CD4-positive, alpha-beta T cell (primary cell): ENCODE results near the gene LMBR1. TPM values are rescaled to one million over a fixed set of nuclear protein-coding genes. Genes with fewer than 3 reads are reported as not detected.

Source experiments
- ATAC-seq: fragments of 200-7000 bp; cut with Tn5 transposase; one replicate; pipeline ENCODE4 v1.10.0; 2022; ENCODE audit warnings: mild to moderate bottlenecking; ENCODE audit not compliant: poor library complexity
- CTCF ChIA-PET: fragments of 350-600 bp; sonication (Branson Sonifier 250); formaldehyde crosslinking; loops from one replicate; lab custom pipeline; 2021; ENCODE audit warnings: antibody characterized with exemption, inconsistent platforms; lab: Charles Lee
- POLR2A ChIA-PET: fragments of 350-600 bp; sonication (Branson Sonifier 250); formaldehyde crosslinking; loops from one replicate; lab custom pipeline; 2021; ENCODE audit warnings: antibody characterized with exemption, inconsistent platforms; lab: Charles Lee
- DNase-seq, 14 experiments: peaks; one replicate each; pipeline ENCODE4 v3.0.0-alpha.2; 2013 to 2020; ENCODE audit warnings: mixed read lengths in 2 of 14
- H3K27ac ChIP-seq, 2 donors: one replicate each; pipeline versions ENCODE4 v1.5.1 to v1.7.0; 2013; ENCODE audit warnings: low read length in 2 of 2, low read depth in 1 of 2, mild to moderate bottlenecking in 1 of 2
- H3K27me3 ChIP-seq, 2 experiments: 1 replicate in 1 of 2; 2 replicates in 1 of 2; pipeline versions ENCODE4 v1.6.1 to v1.7.0; 2013; ENCODE audit warnings: low read length in 2 of 2, control low read depth in 1 of 2, mild to moderate bottlenecking in 1 of 2, moderate library complexity in 1 of 2; ENCODE audit not compliant: insufficient read depth in 2 of 2, control insufficient read depth in 1 of 2
- H3K36me3 ChIP-seq: one replicate; pipeline ENCODE4 v1.6.1; 2013; ENCODE audit warnings: low read length, control low read depth; ENCODE audit not compliant: insufficient read depth
- H3K4me1 ChIP-seq: one replicate; pipeline ENCODE4 v1.6.1; 2013; ENCODE audit warnings: low read length, control low read depth; ENCODE audit not compliant: insufficient read depth
- H3K4me3 ChIP-seq: one replicate; pipeline ENCODE4 v1.5.1; 2013; ENCODE audit warnings: mild to moderate bottlenecking, low read length, moderate library complexity
- H3K9me3 ChIP-seq, 2 experiments: 1 replicate in 1 of 2; 2 replicates in 1 of 2; pipeline versions ENCODE4 v1.6.1 to v1.7.0; 2013; ENCODE audit warnings: low read length in 2 of 2, mild to moderate bottlenecking in 2 of 2, control low read depth in 1 of 2, moderate library complexity in 1 of 2; ENCODE audit not compliant: control insufficient read depth in 1 of 2, insufficient read depth in 1 of 2
- H3K27ac Mint-ChIP-seq: one replicate; pipeline ENCODE4 v1.8.0; 2020; ENCODE audit warnings: mixed read lengths
- H3K27me3 Mint-ChIP-seq: one replicate; pipeline ENCODE4 v1.8.0; 2021; ENCODE audit warnings: mixed read lengths
- H3K36me3 Mint-ChIP-seq: one replicate; pipeline ENCODE4 v1.8.0; 2021; ENCODE audit warnings: low read depth, mixed read lengths
- H3K4me1 Mint-ChIP-seq: one replicate; pipeline ENCODE4 v1.8.0; 2021; ENCODE audit warnings: low read depth, mixed read lengths
- H3K4me3 Mint-ChIP-seq: one replicate; pipeline ENCODE4 v1.8.0; 2020; ENCODE audit warnings: mild to moderate bottlenecking, mixed read lengths
- H3K9me3 Mint-ChIP-seq: one replicate; pipeline ENCODE4 v1.8.0; 2020; ENCODE audit warnings: mixed read lengths
- intact Hi-C, 2 experiments: fragments of 100-400 bp; cut with DNase I in 1 of 2; cut with micrococcal nuclease in 1 of 2; formaldehyde crosslinking; loops; one replicate each; pipeline versions ENCODE4 v1.15.1 to v1.9.0; 2023 to 2025; cut with DNase I, micrococcal nuclease
- total RNA-seq, 174 experiments: library from RNA in 2 of 174; stranded (reverse) in 2 of 174; gene quantifications; one replicate each; pipeline ENCODE4 v1.2.3 and lab custom pipeline; 2021 to 2026
- TF ChIP-seq, protein P1 (sequence below): fragments of 200-600 bp; IDR thresholded peaks from one replicate; pipeline ENCODE4 v1.8.0; 2022; ENCODE audit warnings: antibody characterized with exemption, mild to moderate bottlenecking

Gene LMBR1
- total RNA-seq, 2 experiments from 2014 or later = 61.6 to 61.9 TPM

DNA sequence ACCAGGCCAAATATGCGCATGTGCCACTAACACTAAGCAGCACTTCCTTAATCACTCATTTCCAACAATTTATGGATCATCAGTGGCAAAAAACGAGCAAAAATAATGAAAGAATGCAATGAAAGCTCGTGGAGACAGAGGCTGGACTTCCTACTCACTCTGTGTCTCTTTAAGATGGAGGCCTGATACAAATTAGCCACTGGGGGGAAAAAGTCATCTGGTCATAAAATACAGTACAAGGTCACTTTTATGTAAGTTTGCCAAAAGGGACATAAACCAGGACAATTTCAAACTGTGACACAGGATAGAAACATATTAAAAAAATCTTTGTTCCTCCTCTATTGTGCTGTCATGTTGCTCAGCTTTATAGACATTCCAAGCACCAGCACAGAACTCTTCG lies 101.7 kb downstream of the LMBR1 start:
- H3K36me3 ChIP-seq = peaks cover 8% of the 10 kb centered on the region
- H3K36me3 Mint-ChIP-seq = peaks cover 24% of the 10 kb centered on the region
- H3K27ac ChIP-seq = no peak overlapping the region
- H3K27me3 ChIP-seq = no peaks in the 10 kb centered on the region
- TF ChIP-seq, protein P1, sequence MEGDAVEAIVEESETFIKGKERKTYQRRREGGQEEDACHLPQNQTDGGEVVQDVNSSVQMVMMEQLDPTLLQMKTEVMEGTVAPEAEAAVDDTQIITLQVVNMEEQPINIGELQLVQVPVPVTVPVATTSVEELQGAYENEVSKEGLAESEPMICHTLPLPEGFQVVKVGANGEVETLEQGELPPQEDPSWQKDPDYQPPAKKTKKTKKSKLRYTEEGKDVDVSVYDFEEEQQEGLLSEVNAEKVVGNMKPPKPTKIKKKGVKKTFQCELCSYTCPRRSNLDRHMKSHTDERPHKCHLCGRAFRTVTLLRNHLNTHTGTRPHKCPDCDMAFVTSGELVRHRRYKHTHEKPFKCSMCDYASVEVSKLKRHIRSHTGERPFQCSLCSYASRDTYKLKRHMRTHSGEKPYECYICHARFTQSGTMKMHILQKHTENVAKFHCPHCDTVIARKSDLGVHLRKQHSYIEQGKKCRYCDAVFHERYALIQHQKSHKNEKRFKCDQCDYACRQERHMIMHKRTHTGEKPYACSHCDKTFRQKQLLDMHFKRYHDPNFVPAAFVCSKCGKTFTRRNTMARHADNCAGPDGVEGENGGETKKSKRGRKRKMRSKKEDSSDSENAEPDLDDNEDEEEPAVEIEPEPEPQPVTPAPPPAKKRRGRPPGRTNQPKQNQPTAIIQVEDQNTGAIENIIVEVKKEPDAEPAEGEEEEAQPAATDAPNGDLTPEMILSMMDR = no peak
- no peaks in the 10 kb centered on the region for H3K27me3 Mint-ChIP-seq
- CTCF ChIA-PET = no interaction called here
- DNase-seq (no peak), ATAC-seq (no peak)
- no peaks in the 10 kb centered on the region for H3K4me1 Mint-ChIP-seq
- no peak overlapping the region for H3K4me3 ChIP-seq
- H3K9me3 ChIP-seq = no peaks in the 10 kb centered on the region
- H3K27ac Mint-ChIP-seq = no peak overlapping the region
- POLR2A ChIA-PET = no interaction called here
- intact Hi-C loops = no loop called here
- no peak overlapping the region for H3K4me3 Mint-ChIP-seq
- H3K9me3 Mint-ChIP-seq = no peaks in the 10 kb centered on the region
- H3K4me1 ChIP-seq = no peaks in the 10 kb centered on the region

DNA sequence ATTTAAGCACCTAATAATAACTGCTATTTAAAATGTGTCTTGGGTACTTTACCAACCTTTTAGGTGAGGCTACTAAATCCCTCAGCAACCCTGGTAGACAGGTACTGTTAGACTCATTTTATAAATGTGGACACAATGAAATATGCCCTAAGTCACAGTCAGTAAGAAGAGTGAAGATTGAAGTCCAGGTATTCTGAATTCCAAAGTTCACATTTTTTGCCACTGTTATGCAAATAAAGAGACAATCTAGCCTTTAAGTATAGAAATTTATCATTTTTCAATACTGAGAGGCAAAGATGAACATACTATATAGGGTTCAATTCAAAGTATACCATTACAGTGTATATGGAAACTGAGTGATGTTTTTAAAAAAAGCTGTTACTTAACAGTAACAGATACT lies 102.7 kb downstream of the LMBR1 start:
- Mint-ChIP-seq H3K27ac (no peak overlapping the region), H3K9me3 (no peaks in the 10 kb centered on the region), H3K27me3 (no peaks in the 10 kb centered on the region), H3K36me3 (peaks cover 21% of the 10 kb centered on the region), H3K4me3 (no peak overlapping the region), H3K4me1 (no peaks in the 10 kb centered on the region)
- POLR2A ChIA-PET = no interaction called here
- no peaks in the 10 kb centered on the region for H3K4me1 ChIP-seq
- H3K27ac ChIP-seq = no peak overlapping the region
- H3K4me3 ChIP-seq = no peak overlapping the region
- DNase-seq (no peak), ATAC-seq (no peak)
- no peaks in the 10 kb centered on the region for H3K9me3 ChIP-seq
- CTCF ChIA-PET = no interaction called here
- H3K27me3 ChIP-seq = no peaks in the 10 kb centered on the region
- peaks cover 2% of the 10 kb centered on the region for H3K36me3 ChIP-seq
- intact Hi-C loops = no loop called here
- TF ChIP-seq, protein P1 = no peak

DNA sequence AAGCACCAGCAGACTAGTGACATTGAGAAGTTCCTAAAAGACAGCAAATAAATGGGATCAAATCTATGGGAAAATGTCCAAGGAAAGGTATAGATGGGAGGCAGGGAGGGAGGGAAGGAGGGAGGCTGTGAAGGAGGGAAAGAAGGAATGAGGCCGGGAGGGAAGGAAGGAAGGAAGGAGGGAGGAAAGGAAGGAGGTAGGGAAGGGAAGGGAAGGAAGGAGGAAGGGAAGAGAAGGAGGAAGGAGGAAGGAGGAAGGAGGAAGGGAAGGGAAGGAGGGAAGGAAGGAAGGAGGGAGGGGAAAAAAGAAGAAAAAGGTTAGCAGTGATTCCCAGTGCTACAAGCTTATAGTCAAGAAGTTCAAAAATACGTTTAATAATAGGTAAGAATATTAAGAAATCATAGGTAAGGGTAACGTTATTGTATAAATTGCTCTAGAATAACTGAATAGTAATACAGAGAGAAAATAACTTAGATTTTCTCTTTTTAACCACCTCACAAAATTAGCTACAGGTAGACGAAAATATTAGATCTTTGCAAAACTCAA lies 106.9 kb downstream of the LMBR1 start:
- ChIA-PET POLR2A (no interaction called here), CTCF (no interaction called here)
- peaks cover 5% of the 10 kb centered on the region for H3K4me1 Mint-ChIP-seq
- H3K4me3 ChIP-seq = no peak overlapping the region
- TF ChIP-seq, protein P1 = no peak
- no peak overlapping the region for H3K4me3 Mint-ChIP-seq
- no peaks in the 10 kb centered on the region for H3K27me3 Mint-ChIP-seq
- no peak overlapping the region for H3K27ac Mint-ChIP-seq
- H3K27ac ChIP-seq = no peak overlapping the region
- H3K9me3 ChIP-seq = no peaks in the 10 kb centered on the region
- DNase-seq (no peak), ATAC-seq (no peak)
- peaks cover 31% of the 10 kb centered on the region for H3K36me3 Mint-ChIP-seq
- H3K27me3 ChIP-seq = no peaks in the 10 kb centered on the region
- intact Hi-C loops = no loop called here
- H3K36me3 ChIP-seq = no peaks in the 10 kb centered on the region
- no peaks in the 10 kb centered on the region for H3K4me1 ChIP-seq
- no peaks in the 10 kb centered on the region for H3K9me3 Mint-ChIP-seq
